Measurements from ENCODE around the gene PRRT2. TPM values are rescaled to one million over a fixed set of nuclear protein-coding genes. Genes with fewer than 3 reads are reported as not detected.

Gene PRRT2
- total RNA-seq, 1 experiment from 2014 or later = 3.3 TPM

GRCh38 chr16:29811170-29811895 lies 660 bp upstream of the PRRT2 start:
- peak; percentile 98 for DNase-seq (ENCODE audit: low spot score)

DNA sequence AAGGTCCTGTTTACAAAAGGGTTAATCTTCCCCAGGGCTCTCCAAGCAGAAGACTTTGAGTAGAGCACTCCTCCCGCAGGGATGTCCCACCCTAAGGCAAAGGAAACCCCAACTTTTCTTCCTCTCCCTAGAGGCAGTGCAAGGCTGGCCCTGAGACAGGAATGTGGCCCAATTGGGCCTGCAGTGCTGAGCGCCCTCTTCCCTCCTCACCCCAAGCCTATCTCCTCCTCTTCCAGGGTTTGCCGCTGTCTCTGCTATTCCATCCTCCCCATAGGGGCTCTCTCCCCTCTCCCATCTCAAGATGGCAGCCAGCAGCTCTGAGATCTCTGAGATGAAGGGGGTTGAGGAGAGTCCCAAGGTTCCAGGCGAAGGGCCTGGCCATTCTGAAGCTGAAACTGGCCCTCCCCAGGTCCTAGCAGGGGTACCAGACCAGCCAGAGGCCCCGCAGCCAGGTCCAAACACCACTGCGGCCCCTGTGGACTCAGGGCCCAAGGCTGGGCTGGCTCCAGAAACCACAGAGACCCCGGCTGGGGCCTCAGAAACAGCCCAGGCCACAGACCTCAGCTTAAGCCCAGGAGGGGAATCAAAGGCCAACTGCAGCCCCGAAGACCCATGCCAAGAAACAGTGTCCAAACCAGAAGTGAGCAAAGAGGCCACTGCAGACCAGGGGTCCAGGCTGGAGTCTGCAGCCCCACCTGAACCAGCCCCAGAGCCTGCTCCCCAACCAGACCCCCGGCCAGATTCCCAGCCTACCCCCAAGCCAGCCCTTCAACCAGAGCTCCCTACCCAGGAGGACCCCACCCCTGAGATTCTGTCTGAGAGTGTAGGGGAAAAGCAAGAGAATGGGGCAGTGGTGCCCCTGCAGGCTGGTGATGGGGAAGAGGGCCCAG lies 1.0 kb downstream of the PRRT2 start:
- DNase-seq (ENCODE audit: low spot score) = no peak

- DNase-seq (ENCODE audit: low spot score) = no peak
These were observed 1.9 kb downstream of the PRRT2 start for GRCh38 chr16:29813644-29814562.

GRCh38 chr16:29814592-29814991 lies 2.6 kb downstream of the PRRT2 start:
- no peak for DNase-seq (ENCODE audit: low spot score)

- no peak for DNase-seq (ENCODE audit: low spot score)
These were observed 3.2 kb downstream of the PRRT2 start for GRCh38 chr16:29815032-29815721.

- DNase-seq (ENCODE audit: low spot score) = peak; percentile 98
These were observed 4.0 kb downstream of the PRRT2 start, which contains the start of gene PAGR1 for GRCh38 chr16:29815793-29816693. TSS of gene PAGR1 (plus strand) at chr16:29816152. CDS start at chr16:29816526, 374 bp downstream.

DNA sequence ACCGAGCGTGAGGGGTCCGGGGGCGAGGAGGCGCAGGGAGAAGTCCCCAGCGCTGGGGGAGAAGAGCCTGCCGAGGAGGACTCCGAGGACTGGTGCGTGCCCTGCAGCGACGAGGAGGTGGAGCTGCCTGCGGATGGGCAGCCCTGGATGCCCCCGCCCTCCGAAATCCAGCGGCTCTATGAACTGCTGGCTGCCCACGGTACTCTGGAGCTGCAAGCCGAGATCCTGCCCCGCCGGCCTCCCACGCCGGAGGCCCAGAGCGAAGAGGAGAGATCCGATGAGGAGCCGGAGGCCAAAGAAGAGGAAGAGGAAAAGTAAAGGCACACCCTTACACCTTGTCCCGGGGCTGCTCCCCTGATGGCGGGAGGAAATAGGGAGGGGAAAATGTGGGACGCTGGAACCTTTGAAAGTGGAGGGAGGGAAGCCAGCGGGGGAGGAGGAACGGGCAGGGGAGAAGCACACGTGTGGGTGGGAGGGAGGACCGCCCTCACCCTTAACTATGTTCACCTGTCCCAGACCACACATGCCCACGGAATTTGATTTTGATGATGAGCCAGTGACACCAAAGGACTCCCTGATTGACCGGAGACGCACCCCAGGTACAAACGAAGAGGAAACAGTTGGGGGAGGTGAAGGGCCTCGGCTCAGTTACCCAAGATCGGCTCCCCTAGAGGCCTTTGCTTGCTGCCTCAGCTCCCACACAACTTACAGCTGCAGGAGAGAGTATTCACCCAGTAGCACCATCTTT lies 4.9 kb downstream of the PRRT2 start:
- peak; percentile 69 for DNase-seq (ENCODE audit: low spot score)

DNA sequence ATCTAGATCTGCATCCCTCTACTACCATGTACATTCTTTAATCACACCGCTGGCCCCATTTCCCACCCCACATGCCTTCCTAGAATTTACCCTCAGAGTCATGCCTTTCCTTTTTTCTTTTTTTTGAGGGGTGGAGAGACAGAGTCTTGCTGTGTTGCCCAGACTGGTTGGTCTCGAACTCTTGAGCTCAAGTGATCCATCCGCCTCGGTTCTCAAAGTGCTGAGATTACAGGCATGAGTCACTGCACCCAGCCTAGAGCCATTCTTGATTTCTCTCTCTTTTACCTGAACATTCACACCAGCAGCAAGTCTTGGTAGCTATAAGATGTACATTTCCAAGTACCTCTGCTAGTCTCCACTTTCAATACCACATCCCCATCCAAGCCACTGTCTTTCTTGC lies 6.1 kb downstream of the PRRT2 start:
- no peak for DNase-seq (ENCODE audit: low spot score)

DNA sequence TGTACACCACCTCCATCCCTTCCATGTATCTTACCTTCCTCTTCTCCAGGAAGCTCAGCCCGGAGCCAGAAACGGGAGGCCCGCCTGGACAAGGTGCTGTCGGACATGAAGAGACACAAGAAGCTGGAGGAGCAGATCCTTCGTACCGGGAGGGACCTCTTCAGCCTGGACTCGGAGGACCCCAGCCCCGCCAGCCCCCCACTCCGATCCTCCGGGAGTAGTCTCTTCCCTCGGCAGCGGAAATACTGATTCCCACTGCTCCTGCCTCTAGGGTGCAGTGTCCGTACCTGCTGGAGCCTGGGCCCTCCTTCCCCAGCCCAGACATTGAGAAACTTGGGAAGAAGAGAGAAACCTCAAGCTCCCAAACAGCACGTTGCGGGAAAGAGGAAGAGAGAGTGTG lies 7.5 kb downstream of the PRRT2 start:
- no peak for DNase-seq (ENCODE audit: low spot score)

DNA sequence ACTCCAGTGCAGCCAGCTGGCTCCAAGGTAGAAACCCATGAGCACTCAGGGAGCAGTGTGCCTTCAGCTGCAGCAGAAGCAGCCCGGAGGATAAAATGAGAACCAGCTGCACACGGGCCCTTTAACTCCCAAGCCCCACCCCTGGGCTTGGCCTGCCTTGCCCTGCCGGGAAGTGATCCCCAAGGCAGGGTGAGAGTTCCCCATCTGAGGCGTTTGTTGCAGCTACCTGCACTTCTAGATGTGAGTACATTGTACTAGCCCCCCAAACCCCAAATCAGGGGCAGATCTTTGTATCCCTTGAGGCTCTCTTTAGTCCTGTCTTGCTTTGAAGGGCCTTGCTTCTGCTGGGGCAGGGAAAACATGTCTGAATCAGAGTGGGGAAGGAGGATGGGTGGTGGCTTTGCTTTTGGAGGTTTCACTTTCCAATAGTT lies 8.3 kb downstream of the PRRT2 start, which contains the start of gene MVP:
Gene MVP, plus strand, starts transcription at position 192 of the 431 bp plus-strand sequence. CDS start 10,088 bp downstream, outside the sequence.
- DNase-seq (ENCODE audit: low spot score) = peak; percentile 62

DNA sequence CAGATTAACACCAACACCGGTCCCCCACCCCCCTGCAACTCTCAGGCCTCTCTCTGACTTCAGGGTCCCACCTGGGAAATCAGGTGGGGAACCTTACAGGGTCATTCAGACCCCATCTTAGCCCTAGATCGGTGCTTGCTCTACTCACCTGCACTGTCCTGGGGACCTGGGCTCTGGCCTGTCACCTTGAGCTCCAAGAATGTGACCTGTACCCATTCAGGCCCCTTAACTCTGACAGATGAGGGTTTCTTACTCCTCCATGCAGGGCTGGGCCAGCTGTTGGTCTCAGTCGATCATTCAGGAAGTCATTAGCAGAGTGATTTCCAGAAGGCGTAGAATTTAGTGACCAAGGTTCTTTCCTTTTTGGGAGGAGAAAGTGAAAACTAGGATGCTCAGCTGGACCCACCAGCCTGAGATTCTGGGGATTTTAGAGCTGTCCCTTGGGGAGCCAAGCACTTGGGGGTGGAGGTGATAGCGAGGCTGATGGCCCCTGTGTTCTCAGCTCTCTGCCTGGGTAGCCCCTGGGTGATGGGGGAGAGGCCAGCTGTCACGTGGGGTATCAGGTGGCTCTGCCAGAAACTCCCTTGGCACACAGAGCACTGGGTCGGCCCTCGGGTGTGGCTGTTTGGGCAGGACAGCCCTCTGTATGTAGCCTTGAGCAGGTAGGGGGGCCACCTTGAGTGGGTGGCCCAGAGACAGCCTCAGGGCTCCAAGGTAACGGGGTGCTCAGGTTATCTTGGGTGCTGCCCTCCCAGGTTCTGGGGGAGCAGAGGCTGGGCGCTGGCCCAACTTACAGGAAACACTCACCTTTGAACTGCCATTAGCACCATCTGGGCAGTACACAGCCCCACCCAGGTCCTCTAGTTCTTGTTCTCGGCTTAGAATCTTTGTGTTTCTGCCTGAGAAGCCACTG lies 9.0 kb downstream of the PRRT2 start:
- DNase-seq (ENCODE audit: low spot score) = peak; percentile 69

- peak; percentile 79 for DNase-seq (ENCODE audit: low spot score)
These were observed 9.7 kb downstream of the PRRT2 start for GRCh38 chr16:29821643-29822115.

DNA sequence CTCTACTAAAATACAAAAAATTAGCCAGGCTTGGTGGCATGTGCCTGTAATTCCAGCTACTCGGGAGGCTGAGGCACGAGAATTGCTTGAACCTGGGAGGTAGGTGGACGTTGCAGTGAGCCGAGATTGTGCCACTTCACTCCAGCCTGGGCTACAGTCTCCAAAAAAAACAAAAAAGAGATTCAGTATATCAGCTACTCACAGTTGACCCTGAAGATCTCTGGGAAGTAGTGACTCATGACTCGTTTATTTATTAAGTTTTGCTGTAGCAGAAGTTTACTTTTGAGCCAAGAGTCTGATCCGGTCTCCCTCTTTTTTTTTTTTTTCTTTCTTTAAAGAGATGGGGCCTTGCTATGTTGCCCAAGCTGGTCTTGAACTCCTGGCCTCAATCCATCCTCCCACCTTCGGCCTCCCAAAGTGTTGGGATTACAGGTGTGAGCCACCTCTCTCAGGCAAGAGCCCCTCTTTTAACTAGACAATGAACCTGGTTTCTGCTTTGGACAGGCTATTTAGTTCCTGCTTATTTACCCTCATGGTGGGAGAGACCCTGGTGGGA lies 12.7 kb downstream of the PRRT2 start:
- peak; percentile 94 for DNase-seq (ENCODE audit: low spot score)

DNA sequence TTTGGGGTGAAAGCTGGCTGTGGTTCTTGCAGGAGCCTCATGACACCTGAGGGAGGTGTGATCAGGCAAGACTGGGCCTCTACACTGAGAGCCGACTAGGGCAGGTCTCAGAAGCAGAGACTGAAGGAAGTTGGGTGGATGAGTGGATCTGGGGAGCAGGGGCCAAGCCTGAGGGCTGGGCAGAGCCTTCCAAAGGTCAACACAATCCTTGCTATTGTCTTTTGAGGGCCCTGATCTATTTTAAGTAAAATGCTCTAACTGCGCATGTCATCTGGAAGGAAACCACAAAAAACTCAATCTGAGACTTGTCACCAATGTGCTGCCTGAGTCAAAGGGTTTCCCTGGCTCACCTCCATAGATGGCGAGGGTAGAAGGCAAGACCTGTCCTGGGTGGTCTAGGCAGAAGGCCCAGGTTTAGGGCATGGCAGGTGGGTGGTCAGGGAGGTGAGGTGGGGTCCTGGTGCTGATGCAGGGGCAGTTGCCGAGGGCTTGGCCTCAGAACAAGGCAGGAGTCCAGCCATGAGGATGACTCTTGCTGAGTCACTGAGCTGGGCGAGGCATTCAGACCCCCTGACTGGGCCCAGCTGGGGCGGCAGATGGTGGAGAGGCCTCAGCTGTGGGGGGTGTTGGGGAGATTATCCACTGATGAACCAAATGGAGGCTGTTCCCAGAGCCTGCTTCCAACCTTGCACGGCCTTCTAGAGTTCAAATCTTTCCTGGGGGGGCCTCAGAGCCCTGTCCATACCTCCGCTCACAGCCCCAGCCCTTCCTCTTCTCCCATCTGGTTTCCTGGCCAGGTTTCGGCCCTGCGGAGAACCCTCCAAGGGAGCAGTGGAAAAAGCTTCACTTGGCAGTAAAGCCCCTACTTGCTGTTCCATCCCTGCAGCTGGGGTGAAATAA lies 13.4 kb downstream of the PRRT2 start:
- peak; percentile 96 for DNase-seq (ENCODE audit: low spot score)

DNA sequence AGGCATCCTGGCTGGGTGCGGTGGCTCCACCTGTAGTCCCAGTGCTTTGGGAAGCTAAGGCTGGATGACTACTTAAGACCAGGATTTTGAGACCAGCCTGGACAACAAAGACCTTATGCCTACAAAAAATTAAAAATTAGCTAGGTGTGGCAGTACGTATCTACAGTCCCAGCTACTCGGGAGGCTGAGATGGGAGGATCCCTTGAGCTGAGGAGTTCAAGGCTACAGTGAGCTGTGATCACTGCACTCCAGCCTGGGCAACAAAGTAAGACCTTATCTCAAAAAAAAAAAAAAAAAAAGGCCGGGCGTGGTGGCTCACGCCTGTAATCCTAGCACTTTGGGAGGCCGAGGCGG lies 14.3 kb downstream of the PRRT2 start:
- no peak for DNase-seq (ENCODE audit: low spot score)

GRCh38 chr16:29830774-29831173 lies 18.8 kb downstream of the PRRT2 start:
- DNase-seq (ENCODE audit: low spot score) = no peak

DNA sequence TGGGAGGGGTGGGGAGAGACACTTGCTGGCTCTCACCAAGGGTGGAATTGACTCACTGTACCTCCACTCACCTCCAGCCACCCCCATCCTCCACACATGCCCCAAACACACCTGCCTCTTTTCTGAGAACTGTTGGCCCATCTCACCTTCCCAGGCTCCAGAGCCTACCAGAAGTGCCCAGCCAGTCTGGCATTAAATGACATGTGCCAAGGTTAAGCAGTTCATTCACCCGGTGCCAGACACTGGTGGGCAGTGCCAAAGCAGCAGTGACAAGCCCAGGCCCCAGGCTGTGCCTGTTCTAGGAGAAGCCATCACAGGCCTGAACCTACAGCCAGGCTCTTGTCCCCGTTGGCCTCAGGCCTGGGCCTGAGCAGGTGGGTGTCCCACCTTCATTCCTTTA lies 19.5 kb downstream of the PRRT2 start:
- no peak for DNase-seq (ENCODE audit: low spot score)
